ENCODE data around the gene DALRD3. TPM values are rescaled to one million over a fixed set of nuclear protein-coding genes. Genes with fewer than 3 reads are reported as not detected.

Gene DALRD3
- polyA plus RNA-seq, 1 of the 3 experiments (the other 2 are of a cell fraction): 82.7 TPM

- POLR2A ChIA-PET: no interaction called here
- peaks cover 58 to 68% of the 10 kb centered on the region in 2 experiments for H3K36me3 ChIP-seq (replicated peaks in 1 of 2; ENCODE audit: control insufficient read depth in 1 of 2, insufficient read depth in 2 of 2, low read length in 1 of 2)
Measured at GRCh38 chr3:48970586-48970985, 47.8 kb downstream of the DALRD3 start.

GRCh38 chr3:48966876-48967361 is 51.5 kb downstream of the DALRD3 start:
- Histone ChIP-seq H4K20me1 (ENCODE audit: insufficient read depth) (no peaks in the 10 kb centered on the region), H2AFZ (ENCODE audit: low read depth) (no peak overlapping the region), H3K9ac (no peak overlapping the region), H3K9me2 (no peaks in the 10 kb centered on the region), H3K27ac (ENCODE audit: low read depth in 2 of 2, low read length in 1 of 2) (no peak overlapping the region), H3K4me3 (ENCODE audit: low read depth in 2 of 2, low read length in 1 of 2) (no peak overlapping the region), H3K4me1 (ENCODE audit: control insufficient read depth in 1 of 2, insufficient read depth in 2 of 2, low read depth in 1 of 2, low read length in 1 of 2) (no peaks in the 10 kb centered on the region), H3K27me3 (ENCODE audit: insufficient read depth) (no peaks in the 10 kb centered on the region), H3K36me3 (replicated peaks in 1 of 2; ENCODE audit: control insufficient read depth in 1 of 2, insufficient read depth in 2 of 2, low read length in 1 of 2) (peaks cover 33 to 53% of the 10 kb centered on the region in 2 experiments), H3K9me3 (no peaks in the 10 kb centered on the region), H3F3A (replicated peaks; ENCODE audit: insufficient read depth) (no peaks in the 10 kb centered on the region), H3K79me2 (ENCODE audit: insufficient read depth) (peaks cover 9% of the 10 kb centered on the region), H3K4me2 (no peak overlapping the region)
- DNase-seq: no peak
- CTCF ChIA-PET: interaction anchor here (0.8 to 1.8 kb wide), 4 partner anchors 8 to 48 kb away, joined by 3 to 7 read pairs (median 3); no protein-coding TSS in a partner anchor
- no peak for TF ChIP-seq RAD21 (IDR thresholded peaks at IDR 0.05; ENCODE audit: low read length)
- no peak for TF ChIP-seq GABPA (IDR thresholded peaks at IDR 0.05; ENCODE audit: low read depth)
- 97% methylated on average over 7 of the region's 7 CpGs for WGBS (ENCODE audit: low lambda C conversion rate)
- POLR2A ChIA-PET: no interaction called here

More at GRCh38 chr3:48970586-48970985, 47.8 kb downstream of the DALRD3 start:
- Histone ChIP-seq H3K4me2 (no peak overlapping the region), H3K9me3 (no peaks in the 10 kb centered on the region), H2AFZ (ENCODE audit: low read depth) (no peak overlapping the region), H3F3A (replicated peaks; ENCODE audit: insufficient read depth) (no peaks in the 10 kb centered on the region), H3K9ac (no peak overlapping the region), H4K20me1 (ENCODE audit: insufficient read depth) (no peaks in the 10 kb centered on the region), H3K4me3 (ENCODE audit: low read depth in 2 of 2, low read length in 1 of 2) (no peak overlapping the region), H3K27me3 (ENCODE audit: insufficient read depth) (no peaks in the 10 kb centered on the region), H3K9me2 (no peaks in the 10 kb centered on the region), H3K4me1 (ENCODE audit: control insufficient read depth in 1 of 2, insufficient read depth in 2 of 2, low read depth in 1 of 2, low read length in 1 of 2) (no peaks in the 10 kb centered on the region), H3K79me2 (ENCODE audit: insufficient read depth) (no peaks in the 10 kb centered on the region; the same call in 1 of the 2 replicates), H3K27ac (ENCODE audit: low read depth in 2 of 2, low read length in 1 of 2) (no peak overlapping the region)
- DNase-seq: no peak
- WGBS (ENCODE audit: low lambda C conversion rate): 97% methylated on average over 4 of the region's 6 CpGs
- CTCF ChIA-PET: interaction anchor here (1.0 to 1.2 kb wide), 2 partner anchors 9 to 96 kb away, joined by 3 read pairs; no protein-coding TSS in a partner anchor
- TF ChIP-seq REST (IDR thresholded peaks at IDR 0.05; ENCODE audit: low read depth, low read length): no peak
- TF ChIP-seq MEF2A (IDR thresholded peaks at IDR 0.05; ENCODE audit: borderline replicate concordance, low read depth): no peak
- TF ChIP-seq GABPA (IDR thresholded peaks at IDR 0.05; ENCODE audit: low read depth): no peak
- TF ChIP-seq MXI1 (IDR thresholded peaks at IDR 0.05; ENCODE audit: low read depth, low read length): no peak
- no peak for TF ChIP-seq FOXJ3 (CRISPR knock-in tag; IDR thresholded peaks at IDR 0.05)
- no peak for TF ChIP-seq NFIC (IDR thresholded peaks at IDR 0.05; ENCODE audit: borderline replicate concordance)
- no peak for TF ChIP-seq SIN3A (IDR thresholded peaks at IDR 0.05; ENCODE audit: borderline replicate concordance, low read depth, low read length)

All from SK-N-SH (cell line).